NAMALWA (cell line): ENCODE results near the gene PTPRJ.

Experiments used
- DNase-seq: peaks from one replicate; pipeline ENCODE4 v3.0.0-alpha.2; 2015; ENCODE audit warnings: low spot score

The PTPRJ gene

DNA sequence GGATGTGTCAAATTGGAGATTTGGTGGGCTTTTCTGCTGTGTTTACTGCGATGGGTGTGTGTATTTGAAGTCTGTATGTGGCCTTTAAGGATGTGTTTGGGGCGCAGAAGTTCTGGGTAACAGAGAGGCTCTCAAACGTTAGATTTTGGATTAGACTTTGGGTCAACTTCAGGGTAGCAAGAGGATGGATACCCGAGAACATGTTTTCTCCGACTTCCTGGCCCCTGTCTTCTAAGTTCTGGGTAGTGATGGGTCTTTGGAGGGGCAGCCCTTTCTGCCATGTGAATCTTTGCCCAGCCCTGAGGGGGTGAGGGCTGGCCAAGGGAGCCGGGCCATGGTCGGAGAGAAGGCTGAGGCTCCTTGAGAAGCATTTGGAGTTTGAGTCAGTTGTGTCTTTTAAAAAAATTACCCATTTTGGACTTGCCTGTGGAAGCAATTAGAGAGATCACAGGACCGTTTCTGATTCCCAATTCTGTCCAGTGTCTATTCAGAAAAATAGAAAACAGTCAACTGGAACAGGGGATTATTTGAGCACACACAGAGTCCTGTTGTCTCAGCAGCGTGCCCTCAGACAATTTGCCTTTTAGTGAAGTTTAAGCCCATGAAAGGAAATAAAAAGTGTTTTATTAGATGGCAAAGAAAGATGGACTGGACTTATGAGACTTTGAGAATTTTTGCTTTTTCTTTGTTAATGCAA is 114.4 kb downstream of the PTPRJ start:
- no peak for DNase-seq

DNA sequence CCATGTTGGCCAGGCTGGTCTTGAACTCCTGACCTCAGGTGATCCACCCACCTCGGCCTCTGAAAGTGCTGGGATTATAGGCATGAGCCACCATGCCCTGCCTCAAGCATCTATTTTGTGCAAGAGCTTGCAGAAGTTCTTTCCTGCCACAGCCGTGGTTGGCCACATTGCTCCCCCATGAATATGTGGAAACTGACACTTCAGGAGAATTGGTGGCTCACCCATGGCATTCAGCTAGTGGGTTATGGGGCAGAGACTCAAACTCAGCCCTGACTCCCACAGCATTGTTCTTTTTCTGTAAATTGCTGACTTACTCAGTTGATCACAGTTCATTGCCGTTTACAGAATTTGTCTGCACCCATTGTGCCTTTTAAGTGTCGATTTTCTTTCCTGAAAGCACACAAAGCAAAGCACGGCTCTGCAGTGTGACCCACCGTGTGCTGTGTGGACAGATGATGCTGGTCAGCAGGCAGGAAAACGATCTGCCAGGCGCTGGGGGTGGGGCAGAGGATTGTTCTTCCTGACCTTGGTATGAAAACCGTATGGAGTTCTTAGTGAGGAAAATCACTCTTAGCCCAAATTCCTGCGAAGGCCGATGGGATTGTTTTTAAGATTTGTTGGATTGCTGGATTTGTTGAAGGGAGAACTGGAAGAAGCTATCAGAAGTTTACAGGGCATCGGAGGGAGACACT is 115.6 kb downstream of the PTPRJ start:
- no peak for DNase-seq

DNA sequence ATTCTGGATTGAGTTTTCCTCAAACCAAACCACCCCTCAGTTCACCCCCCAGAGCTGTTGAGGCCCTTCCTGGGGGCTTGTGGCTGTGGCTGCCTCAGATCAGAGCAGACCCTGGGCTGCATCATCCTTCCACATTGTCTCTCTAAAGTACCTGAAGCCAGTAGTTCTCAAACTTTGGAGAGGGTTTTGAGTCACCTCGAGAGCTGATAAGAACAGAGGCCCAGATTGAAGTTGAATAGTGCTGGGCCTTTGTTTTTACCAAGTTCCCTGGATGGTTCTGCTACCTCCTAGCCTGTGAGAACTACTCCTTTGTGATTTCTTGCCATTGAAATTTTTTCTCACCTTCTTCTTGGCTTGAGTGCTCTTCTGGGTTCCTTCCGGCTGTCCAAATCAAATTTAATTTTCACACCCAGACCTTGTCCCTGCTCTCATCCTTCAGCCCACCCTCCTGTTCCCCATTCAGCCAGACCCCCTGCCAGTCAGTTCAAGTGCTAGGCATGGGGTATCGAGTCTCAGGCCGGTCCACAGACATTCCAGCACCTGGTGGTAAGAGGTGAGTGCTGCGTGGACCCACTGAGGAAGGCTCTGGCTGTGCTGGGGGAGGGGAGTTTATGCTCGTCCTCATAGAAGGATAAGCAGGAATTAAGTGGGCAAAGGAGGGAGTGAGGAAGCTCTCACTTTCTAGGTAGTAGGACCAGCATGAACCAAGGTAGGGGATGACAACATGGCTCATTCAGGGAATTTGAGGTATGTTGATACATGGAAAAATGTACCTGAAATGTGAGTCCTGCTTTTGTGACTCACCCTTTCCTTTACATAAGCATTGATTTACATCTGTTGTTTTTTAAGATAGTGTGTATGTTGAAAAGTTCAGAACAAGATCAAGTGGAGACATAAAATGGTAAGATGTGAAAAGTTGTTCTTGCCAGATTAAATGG is 116.5 kb downstream of the PTPRJ start:
- no peak for DNase-seq

DNA sequence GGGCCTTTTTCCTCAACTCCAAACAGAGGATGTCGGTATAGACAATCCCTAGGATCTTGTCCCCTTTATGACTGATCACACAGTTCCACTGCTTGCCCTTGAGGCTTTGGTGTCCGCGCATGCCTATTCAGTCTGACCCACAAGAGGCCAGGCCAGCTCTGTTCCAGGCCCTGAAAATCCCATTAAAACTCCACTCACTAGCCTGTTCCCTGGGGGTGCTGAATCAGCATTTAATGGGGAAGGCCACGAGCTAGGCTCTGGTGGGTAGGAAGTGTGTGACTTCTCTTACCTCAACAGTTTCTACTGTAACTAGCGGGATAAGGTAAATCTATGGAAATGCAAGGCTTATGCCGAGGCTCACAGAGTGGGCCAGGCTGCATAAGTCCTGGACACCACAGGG is 117.7 kb downstream of the PTPRJ start:
- DNase-seq: no peak

DNA sequence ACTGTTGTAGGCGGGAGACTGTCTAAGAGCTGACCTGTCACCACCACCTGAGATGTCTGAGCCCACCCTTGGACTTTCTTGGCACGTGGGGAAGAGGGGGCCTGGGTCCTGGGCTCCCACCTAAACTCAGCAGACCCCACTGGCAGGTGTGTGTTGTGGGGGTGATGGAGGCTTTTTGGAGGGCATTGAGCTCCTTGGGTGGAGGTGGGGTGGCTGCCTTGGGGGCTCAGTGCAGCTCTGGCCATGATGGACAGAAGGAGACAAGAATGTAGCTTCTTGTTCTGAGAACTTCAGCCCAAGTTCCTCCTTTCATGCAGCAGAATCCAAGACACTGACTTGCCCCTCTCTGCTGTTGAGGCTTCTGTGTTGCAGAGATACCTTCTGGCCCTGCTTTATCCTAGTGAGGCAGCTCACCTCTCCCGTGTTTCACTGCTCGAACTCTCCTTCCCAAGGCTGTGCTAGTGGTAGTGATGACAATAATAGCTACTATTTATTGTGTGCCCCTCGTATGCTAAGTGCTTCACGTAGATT is 119.6 kb downstream of the PTPRJ start:
- no peak for DNase-seq

DNA sequence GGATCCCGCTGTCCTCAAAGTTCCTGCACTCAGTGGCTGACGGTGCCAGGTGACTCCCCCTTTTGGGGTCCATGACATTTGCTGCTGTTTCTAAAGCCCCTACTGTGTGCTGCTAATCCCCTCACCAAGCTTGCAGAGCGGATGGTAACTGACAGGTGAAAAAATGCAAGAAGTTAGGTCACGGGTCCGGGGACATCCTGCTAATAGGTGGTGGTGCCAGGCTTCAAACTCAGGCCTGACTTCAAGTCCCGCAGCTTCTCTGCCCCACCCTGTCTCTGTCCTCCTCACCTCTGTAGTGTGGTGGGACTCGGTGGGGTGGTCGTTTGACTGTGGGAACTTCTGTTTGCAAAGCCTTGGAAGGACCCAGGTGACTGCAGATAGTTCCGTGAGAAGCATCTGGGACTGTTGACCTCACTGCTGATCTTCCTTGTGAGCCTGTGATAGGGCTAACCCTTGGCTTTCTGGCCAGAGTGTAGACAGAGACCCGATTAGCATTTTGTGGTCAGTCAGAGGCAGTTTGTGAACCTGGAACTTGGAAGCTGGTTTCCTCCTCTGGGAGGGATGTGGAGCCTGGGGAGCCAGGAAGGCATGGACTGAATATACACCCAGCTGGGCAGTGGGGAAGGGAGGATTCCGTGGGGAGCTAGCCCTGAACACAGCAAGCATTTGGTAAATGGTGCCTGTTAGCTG is 120.8 kb downstream of the PTPRJ start:
- no peak for DNase-seq

DNA sequence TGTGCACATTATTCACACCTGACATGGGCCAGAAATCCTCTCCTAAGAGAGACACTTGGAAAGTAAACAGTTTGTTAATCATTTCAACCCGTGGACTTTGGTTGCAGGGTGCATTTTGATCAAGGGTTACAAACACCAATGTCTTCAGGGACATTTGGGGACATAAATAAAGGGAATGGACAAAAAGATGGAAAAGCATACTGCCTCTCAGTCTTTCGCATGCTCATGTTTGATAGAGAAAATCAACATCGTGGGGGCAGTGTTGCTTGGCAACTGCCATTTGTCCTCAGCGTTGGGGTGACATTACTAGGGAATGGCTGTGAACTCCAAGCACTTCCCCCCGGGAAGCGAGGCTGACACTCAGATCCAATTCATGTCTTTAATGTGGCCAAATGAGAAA is 121.6 kb downstream of the PTPRJ start:
- DNase-seq: no peak

DNA sequence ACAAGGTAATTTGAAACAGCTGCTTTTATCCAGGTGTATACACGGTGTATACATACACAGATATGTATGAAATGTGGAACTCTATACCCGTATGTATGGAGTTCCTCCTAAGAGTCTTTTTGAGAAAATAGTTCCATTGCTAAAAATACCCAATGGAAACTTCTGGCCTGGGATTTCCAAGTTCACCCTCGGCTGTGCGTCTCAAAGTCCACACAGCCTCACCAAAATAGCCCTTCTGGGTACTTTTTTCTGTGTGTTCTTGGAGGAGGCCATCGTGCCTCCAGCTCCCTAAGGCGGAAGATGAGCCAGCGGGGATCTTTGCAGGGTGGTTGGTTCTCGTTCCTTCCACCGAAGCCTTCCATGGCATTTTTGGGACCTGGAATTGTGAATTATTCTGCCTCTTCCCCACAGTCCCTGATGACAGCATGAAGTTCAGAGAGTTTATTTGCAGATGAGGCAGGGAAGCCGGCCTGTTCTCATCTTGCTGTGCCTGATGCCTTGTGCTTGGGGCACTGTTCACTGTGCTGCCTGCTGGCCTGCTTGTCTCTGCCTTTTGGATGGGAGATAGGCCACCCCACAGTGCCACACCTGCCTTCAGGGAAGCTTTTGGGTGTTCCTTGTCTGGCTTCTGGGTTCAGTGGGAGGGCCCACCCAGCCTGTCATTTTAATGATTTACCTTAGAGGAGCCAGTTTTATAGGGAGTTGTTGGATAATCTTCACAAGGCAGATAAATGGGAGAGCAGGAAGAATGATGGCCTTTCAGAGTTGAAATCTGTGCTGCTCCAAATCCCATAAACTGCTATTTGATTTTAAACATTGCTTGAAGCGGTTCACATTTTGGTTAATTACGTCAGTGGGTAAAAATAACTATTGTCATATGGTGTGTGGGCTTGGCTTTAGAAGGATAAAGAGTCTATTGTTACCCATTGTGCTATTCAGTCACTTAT is 123.5 kb downstream of the PTPRJ start:
- no peak for DNase-seq

DNA sequence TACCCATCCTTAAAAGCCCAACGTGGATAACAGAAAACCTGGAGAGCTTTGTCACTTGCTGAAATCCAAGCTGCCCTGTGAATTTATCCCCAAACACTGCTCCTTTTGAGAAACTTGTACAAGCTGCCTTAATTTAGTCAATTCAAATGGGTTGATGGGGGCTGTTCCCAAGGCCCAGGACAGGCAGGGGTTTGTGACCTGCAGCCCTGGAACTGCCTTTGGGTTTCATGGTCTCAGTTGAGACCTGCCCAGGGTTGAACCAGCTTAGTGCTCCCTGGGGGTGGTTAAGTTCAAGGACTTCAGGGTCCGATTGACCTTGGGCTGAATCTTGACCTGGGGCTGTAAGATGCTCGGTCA is 124.2 kb downstream of the PTPRJ start:
- DNase-seq: no peak

DNA sequence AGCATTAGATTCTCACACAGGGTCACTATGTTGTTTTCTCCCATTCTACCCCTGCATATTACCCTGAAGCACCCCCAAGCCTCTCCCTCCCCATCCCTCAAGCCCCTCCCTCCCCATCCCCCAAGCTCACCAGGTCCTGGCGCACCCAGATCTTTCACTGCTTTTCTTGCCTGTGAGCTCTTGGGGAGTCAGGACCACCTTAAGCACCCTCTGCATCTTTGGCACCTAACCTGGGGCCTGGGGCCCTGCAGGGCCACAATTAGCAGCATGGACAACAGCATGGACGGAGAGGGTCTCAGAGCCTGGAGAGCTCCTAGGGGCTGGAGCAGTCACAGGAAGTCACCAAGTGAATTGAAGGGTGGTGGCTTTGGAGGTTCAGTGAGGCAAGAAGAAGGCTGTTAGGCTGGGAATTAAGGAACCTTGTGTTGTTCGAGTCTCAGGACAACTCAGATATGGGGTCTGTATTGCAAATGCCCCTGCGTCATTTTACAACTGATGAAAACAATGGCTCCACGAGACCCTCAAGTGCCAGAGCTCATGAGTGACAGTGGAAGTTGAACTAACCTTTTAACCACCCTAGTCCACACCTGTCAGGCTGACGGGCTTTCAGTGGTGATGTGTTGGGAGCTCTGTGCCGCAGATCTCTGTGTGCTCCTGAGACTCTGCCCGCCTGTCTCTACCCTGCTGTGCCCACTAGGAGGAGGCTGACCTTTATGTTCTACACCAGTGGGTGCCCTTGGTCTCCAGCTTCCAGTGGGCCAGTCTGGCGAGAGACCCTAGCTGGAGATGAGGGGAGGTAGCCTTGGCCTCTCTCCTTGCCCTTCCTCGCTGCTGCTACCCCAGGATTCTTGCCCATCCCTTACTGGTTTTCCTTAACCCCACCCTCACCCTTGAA is 125.0 kb downstream of the PTPRJ start:
- DNase-seq: no peak

DNA sequence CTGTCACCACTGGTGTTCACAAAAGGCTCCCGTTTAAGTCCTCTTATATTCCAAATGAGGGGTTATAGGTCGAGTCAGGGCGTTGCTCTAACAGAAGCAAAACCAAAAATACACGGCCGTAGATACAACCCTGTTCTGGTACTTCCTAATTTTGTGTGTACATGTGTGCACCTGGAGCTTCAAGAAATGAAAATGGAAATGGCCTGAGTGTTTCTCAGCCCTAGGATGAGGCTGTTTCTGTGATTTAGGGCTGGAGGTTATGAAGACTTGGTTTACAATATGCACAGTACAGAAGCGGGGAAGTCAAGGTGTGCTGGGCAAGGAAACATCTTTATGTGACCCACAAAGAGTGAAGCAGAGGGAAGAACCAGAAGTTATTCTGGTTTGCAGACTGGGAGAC is 125.8 kb downstream of the PTPRJ start:
- DNase-seq: peak; percentile 74

DNA sequence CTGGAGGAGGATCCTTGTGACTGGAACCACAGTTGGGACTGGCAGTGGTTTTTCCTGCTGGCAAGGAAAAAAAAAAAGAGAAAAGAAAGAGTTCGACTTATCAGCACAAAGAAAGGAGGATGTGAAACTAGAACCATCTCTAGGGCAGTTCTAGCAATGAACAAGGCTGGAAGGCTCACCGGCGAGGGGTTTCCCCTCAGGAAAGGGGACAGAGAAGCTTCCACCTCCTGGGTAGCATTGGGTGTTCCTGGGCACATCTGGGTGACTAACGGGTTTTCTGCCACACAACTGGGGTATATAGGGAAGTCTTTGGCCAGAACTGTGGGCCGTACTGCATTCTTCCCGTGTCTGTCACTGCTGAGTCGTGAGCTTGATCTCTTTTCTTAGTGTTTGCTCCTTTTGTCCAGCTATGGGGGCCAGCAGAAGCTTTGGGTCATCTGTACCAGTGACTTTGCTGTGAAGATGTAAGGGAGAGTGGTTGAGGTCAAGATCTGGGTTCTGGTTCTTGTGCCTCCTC is 126.9 kb downstream of the PTPRJ start:
- DNase-seq: peak; percentile 75

DNA sequence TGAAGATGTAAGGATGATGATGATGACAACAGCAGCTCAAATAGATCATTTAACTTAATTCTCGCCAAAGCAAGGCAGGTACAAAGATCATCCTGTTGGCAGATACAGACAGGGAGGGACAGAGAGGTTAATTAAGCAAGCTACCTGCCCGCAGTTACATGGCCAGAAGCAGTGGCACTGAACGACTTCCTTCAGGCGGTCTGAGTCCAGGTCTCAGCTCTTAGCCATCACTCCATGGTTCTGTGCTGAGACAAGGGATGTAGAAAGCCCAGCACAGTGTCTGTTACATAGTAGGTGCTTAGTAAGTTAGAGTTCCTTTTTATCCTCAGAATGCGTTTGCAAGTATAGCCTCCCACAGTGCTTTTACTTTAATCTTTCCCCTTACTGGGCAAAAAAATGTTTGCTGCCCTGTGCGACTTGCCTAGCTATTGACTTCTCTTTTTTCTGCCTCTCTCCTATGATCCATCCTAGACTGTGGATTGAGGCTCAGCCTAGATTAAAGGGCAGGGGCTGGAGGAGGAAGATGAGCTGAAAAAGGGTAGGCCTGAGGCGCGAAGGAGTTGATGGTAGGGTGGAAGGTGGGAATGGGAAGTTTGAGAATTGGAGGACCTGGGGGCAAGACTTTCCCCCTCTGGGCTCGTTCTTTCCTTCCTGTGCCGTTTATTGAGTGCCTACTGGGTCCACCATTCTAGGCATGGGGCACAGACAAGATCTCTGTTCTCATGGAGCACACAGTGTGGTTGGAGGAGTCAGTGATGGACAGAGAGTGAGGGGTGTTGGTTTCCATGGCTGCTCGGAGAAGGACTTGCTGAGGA is 128.1 kb downstream of the PTPRJ start:
- peak; percentile 29 for DNase-seq

DNA sequence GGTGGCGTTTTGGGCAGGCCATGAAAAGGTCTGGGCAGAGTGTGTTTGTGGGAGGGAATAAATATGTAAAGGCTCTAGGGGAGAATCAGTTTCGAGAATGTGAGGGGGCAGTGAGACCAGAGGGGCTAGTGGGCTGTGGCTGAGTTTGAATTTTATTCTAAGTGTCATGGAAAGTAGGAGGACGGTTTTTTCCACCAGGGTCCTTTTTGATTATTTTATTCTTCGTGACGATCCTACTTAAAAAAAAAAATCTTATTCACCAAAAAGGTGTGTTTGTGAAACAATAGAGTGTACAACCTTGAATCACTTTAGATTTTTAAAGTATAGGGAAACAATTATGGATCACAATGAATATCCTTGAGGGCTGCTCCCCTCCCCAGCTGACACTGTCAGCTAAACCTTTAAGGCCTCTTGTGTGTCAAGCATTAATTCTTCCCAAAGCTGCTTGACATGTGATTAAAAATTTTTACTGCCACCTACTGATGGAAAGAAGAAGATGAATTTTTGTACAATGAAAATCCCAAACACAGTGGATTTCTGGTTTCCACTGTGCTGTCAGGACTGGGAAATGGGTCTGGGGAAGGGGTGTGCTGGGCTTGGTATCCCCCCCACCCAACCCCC is 128.8 kb downstream of the PTPRJ start:
- peak; percentile 79 for DNase-seq

DNA sequence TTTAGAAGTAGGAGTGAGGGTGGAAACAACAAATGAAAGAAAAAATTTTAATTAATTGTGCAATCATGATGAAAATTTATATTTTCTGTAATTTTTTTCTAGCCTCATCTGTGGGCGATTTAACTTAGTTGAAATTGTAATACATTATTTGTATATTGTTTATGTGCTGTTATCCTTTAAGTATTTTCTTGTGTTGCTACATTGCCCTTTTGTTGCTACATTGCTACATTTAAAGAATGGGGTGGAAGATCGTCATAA is 130.1 kb downstream of the PTPRJ start:
- no peak for DNase-seq

DNA sequence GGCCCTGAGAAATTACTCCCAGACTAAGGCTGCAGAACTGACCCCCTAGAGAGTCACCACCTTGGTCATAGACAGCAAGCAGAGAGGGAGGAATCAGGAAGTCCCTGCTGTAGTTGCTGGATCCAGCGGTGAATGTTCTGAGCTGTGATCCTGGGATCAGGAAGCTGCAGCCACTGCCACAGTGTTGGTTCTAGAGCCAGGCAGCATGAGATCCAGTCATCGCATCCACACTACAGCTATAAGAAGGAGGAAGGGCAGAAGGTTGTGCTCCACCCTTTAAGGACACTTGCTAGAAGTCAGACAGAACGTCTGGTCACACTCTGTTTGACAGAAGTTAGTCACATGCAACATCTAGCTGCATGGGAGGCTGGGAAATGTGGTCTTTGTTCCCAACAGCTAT is 131.5 kb downstream of the PTPRJ start:
- DNase-seq: no peak

DNA sequence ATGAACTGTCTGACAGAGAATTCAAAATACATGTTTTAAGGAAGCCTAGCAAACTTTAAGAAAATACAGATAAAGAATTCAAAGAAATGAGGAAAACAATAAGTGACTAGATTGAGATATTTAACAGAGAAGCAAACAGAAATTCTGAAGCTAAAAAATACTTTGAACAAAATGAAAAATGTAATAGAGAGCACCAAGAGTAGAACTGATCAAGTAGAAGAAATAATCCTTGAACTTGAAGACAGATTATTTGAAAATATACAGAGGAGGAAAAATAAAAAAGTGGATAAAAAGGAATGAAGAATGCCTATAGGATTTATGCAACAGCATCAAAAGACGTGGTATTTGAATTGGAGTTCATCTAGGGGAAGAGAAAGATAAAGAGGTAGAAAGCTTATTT is 134.4 kb downstream of the PTPRJ start:
- DNase-seq: no peak

DNA sequence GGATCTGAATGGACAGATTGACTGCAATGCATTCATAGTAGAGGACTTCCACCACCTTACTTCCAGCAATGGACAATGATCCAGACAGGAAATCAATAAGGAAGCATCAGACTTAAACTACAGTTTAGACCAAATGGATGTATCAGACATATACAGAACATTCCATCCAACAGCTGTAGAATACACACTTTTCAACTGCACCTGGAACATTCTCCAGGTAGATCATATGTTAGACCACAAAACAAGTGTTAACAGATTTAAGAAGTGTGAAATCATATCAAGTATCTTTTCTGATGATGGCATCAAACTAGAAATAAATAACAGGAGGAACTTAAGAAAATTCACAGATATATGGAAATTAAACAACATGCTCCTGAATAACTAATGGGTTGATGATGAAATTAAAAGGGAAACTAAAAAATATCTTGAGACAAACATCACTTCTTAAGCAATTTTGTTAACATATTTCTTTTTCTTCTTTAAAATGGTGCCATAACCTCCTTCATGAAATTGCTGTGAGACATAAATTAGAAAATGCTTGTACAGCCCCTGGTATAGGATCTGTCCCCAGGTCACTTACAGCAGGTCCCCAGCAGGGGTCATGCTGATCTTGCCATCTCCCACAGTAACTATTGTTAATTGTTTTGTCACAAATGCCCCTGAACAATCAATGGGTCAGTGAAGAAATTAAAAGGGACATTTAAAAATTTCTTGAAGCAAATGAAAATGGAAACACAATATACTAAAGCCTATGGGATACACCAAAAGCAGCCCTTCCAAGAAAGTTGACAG is 136.3 kb downstream of the PTPRJ start:
- peak; percentile 52 for DNase-seq
